GM19467 (cell line): Measurements from ENCODE around the gene AGAP3.
A peak's percentile ranks its signal among the peaks of the same experiment; 100 is the strongest.

Experiments used
- ATAC-seq: cut with Tn5 transposase; IDR thresholded peaks from one replicate; pipeline ENCODE4 v1.9.1; 2021; ENCODE audit warnings: mild to moderate bottlenecking, moderate library complexity; ENCODE audit not compliant: unreplicated experiment

Gene AGAP3

DNA sequence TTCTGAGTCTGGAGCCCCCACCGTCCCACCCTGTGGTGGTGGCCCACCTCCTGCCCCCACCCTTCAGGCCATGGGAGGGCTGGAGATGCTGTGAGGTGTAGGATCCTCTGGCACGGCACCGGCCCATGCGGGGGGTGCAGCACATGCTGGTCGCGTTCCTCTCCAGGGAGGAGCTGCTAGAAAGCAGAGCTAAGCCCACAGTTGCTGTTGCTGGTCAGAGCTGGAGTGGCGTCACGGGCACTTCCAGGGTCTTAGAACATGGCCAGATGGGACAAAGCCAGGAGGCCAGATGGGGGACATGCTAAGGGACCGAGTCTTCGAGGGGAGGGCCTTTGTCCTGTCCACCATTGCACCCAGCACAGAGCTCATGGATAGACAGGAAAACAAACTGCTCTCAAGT lies 21.6 kb downstream of the AGAP3 start:
- ATAC-seq, result no peak

DNA sequence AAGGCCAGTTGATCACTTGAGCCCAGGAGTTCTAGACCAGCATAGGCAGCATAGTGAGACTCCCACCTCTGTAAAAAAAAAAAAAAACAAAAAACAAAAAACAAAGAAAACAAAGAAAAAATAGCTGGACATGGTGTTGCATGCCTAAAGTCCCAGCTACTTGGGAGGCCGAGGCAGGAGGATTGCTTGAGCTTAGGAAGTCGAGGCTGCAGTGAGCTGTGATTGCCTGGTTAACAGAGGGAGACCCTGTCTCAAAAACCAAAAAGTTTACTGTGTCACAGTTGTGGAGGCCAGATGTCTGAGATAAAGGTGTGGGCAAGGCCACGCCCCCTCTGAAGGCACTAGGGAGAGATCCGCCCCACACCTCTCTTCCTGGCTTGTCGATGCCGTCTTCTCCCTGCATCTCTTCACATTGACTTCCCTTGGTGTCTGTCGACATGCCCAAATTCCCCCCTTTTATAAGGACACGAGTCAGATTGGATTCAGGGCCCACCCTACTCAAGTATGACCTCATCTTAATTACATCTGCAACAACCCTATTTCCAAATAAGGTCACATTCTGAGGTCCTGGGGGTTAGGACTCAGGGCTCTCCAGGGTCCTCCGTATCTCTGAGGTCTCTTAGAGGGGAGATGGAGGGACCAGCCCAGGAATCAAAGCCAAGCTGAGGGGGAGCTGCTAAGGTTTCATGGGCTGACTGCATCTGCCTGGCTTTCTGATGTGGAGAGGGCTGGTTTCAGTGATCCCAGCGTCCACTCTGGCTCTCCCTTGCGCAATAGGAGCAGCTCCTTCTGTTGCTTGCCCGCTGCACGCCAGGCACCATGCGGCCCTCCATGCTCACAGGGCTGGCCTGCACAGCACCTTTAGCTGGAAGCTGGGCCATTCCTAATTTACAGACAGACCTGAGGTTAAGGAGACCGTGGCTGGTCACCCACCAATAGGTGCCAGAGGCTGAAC lies 23.1 kb downstream of the AGAP3 start:
- ATAC-seq, result no peak

DNA sequence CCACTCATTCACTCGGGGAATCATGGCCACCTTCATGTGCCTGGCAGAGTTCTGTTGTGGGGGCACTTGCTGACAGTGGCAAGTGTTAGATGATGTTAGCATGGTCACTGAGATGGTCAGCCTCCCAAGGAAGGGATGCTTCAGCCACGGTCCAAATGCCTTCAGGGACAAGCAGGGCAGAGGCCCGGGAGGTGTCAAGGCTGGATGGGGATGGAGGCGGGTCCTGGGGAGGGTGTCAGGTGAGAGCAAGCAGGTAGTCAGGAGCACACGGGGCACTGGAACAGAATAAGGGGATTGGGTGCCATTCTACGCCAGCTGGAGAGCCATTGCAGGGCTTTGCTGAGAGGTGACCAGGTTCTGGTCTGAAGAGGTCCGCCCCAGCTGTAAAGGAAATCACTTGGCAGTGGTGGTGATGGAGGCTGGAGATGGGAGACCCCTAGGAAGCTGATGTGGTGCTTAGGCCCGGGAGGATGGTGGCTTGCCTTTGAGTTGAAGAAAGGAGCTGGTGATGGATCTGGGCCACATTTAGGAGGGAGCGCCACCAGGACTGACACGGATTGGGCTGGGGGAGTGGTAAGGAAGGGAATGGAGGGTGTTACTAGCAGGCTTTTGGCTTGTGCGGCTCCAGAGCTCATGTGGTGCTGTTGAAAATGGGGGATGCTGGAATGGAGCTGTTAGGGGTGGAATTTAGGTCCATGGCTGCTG lies 24.1 kb downstream of the AGAP3 start:
- ATAC-seq, result no peak

DNA sequence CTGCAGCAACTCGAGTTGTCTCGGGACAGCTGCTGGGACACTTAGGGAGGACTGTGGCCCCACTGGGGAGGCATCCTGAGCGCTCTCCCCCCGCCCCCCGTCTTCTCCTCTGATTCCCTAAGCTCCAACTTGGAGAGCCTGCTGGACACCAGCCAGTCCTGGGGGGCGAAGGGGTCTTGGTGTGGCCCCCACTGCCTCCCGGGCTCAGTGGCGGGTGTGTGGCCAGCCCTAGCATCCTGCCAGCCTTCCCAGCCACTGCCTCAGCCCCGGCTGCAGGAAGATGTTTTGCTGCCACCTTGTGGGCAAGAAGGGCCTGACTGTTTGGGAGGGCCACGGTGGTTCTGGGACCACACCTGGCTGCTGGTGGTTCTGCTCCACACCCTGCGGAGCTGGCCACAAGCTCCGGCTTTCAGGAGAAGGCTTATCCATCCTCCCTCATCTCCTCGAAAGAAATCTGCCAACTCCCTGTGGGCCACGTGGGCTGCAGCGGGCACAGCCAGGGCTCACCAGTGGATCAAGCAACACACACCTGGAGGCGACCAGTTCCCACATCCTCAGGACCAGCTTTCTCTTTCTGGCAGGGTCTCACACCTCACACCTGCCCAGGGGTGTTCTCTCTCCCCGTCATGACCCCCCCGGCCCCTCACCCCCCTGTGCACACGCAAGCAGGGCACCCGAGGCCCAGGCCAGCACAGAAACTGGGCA lies 24.8 kb downstream of the AGAP3 start:
- peak; percentile 86 for ATAC-seq

DNA sequence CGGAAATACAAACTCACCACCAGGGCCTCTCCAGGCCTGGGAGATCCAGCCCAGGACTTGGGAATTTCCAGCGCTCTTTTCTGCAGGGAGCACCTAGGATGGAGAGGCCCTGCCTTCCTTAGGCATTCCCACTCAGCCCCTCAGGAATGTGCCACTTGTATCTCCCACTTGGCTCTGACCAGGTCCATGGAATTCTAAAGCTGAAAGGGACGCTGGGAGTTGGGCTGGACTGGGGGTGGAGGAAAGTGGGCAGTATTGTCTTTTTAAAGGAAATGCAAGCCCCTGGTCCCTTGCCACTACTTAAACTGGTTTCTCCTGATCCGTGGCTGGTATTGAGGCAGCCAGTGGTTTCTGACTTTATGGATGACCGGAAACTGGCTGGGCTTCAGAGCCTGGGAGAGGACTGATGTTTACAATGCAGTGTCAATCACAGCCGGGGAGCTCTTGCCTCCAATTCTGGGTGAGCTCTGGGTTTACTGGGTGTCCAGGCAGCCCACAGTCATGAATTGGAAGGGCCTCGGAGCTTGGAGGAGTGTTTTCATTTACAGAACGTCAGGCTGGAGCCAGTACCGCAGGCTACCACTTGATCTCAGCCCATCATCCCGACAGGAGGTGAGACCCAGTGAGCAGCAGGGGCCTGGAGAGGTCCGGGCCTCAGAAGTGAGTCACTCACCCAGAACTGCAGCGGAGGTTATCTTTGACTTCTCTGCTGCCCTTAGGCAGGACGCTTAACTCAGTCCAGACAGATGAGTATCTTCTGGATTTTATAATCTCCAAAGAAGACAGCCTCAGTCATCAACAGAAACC lies 27.3 kb downstream of the AGAP3 start:
- no peak for ATAC-seq

DNA sequence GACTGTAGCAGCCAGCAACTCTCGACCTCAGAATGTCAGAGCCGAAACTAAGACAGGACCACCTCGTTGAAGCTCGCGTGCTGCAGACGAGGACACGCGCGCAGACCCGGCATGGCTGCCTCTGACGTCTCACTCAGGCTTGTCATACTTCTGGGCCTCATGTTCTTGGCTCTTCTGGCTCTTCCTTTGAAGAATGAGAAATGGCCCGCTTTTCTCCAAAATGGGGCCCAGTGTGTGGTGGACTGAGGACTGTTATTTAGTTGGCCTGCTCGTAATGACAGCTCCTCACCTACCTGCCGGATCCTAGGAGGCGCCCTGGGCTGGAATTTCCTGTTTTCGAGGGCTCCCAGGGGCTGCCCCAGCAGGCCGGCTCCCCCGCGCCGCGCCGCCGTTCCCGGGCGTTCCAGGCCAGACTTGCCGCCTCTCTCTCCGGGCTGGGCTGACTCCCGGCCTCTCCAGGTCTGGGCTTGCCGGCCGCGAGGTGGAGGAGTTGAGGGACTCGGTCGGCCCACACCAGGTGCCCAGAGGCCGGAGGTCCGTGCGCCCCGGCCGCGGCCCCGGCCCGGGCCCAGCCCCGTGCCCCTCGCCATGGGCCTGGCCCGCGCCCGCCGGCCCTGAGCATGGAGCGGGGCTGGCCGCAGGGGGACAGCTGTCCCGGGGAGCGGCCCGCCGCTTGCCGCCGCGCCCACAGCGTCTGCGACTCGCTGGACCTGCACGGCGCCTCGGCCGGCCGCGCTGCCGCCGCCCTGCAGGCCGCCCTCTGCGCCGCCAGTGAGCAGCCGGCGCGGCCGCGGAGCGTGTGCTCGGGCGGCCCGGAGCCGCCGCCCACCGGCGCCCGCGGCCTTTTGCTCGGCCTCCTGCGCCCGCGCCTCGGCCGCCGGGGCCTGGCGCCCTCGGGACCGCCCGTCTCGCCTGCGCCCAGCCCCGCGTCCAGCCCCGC lies 28.1 kb downstream of the AGAP3 start:
- no peak for ATAC-seq

DNA sequence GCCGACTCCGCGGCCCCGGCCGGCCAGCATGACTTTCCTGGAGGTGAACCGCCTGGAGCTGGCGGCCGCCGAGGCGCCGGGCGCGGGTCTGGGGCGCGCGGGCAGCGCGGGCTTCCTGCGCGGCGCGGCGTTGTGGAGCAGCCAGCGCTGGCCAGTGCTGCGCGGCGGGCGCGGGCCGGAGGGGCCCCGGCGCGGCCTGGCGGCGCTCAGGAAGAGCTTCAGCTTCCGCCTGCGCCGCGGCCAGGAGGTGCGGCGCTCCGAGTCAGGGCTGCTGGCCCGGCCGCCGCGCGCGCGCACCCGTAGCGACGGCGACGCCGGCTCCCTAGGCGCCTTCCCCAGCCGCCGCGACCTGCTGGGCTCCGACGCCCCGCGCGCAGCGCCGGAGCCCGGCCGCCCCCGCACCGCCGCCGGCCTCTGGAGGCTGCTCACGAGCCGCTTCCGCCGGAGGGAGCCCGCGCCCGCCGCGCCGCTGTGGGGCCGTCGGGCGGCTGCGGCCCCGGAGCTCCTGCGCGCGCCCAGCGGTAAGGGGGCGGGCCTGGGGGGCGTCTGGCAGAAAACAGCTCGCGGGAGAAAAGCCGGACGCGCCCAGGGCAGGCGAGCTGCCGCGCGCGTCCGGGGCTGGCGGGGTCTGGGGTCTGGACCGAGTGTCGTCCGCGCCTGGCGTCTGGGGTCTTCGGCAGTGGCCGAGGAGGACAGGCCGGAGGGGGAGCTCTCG lies 29.0 kb downstream of the AGAP3 start:
- ATAC-seq, result no peak

DNA sequence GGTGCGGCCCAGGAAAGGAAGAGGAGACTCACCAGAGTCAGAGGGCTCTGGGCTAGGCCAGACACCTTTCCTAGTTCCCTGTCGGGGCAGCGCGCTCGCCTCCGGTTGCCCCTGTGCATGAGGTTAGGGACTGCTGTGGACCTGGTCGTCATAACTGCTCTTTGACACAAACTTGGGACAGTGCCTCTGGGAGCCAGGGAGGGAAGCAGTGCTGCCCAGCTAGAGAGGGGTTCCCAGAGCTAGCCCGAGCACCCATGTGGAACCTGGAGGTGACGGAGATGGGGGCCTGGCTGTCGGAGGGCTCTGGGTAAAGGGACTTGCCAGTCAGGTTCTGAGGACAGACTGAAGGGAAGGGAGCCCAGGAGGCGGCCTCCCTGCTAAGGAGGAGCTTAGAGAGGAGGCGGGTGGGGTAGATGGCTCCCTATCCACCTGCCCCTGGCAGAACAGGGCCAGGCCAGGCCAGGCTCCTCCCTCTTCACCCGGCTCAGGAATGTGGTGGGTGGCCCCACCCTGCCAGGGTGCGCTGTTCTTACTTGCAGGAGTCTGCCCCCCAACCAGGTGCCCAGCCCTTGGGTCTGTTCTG lies 29.7 kb downstream of the AGAP3 start:
- no peak for ATAC-seq

DNA sequence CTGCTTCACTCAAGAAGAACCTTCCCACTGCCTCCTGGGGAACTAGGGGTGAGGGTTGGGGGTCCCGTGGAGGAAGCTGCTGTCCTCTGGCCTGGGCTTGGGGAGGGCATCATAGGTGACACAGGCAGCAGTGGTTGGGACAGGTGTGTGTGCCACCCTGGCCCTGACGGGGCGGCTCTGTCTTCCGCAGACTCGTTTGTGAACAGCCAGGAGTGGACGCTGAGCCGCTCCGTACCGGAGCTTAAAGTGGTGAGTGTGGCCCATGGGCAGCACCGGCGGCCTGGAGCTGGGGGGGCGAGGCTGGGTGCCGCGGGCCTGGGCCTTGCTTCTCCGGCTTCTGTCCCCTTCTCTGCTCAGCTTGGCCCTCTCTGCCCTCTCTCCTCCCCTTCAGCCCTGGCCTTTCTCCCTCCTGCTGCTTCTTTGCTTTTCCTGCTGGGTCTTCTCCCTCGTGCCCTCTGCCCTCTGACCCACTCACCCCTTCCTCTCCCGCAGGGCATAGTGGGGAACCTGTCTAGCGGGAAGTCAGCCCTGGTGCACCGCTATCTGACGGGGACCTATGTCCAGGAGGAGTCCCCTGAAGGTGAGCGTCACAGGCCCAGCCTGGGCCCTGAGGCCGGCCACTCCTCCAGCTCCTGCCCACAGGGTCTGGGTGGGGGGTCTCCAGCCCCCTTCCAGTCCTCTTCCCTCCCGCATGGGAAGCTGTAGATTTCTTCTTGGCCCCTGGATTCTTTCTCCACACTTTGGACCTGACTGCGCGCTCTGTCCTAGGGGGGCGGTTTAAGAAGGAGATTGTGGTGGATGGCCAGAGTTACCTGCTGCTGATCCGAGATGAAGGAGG lies 30.5 kb downstream of the AGAP3 start:
- no peak for ATAC-seq

DNA sequence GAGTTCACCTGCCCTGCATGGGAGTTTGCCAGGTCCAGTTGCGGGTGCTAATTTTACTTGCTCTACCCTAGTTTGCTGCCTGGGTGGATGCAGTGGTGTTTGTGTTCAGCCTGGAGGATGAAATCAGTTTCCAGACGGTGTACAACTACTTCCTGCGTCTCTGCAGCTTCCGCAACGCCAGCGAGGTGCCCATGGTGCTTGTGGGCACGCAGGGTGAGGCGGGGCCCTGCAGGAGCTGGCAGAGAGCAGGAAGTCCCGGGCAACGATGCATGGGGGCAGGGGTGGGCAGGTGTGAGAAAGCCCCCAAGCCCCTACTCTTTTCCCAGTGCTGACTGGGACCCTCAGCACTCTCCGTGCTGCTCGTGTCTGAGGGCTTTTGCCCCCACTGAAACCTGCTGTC lies 31.3 kb downstream of the AGAP3 start:
- no peak for ATAC-seq

DNA sequence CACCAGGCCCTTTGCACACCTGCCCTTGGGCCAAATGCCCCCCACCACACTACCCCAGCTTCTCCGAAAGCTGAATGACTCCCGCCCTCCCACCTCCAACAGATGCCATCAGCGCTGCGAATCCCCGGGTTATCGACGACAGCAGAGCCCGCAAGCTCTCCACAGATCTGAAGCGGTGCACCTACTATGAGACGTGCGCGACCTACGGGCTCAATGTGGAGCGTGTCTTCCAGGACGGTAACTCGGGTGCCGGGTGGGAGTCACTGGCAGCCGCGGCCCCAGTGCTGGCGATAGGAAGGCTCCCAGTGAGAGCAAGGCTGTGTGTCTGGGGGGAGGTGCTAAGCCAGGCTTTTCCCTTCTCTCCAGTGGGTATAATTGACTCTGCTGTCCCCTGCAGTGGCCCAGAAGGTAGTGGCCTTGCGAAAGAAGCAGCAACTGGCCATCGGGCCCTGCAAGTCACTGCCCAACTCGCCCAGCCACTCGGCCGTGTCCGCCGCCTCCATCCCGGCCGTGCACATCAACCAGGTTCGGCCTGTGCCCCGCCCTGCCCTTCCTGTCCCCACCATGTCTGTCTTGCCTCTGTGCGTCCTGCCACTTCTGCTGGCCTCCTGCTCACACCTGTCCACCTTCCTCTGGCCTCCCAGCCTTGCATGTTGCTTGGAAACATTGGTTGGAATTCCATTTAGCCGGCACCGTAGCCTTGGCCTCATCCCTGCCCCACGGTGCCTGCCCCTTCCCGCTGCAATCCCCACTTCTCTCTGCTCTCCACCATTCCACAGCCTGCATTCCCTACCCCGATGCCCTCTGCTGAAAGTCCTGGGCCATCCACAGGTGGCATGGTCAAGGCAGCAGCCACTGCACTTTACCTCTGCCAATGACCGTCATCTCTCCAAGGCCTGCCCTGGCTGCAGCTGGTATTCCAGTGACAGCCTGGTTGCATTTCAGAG lies 32.1 kb downstream of the AGAP3 start:
- ATAC-seq, result no peak

DNA sequence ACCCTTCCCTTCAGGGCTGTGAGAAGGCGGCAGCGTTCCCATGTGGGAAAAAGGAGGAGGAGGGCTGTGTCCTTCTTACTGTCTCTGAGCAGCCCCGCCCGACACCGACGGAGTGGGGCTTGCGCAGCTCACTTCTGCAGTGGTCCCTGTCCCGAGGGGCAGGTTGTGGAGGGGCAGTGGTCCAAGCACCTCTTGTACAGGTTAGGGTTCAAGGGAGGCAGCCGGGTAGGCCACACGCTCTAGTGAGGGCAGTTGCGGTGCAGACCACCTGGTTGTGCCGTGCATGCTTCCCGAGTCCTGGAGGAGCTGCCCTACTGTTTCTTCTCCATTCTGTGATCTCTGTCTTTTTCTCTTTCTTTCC lies 32.8 kb downstream of the AGAP3 start:
- ATAC-seq, result no peak

DNA sequence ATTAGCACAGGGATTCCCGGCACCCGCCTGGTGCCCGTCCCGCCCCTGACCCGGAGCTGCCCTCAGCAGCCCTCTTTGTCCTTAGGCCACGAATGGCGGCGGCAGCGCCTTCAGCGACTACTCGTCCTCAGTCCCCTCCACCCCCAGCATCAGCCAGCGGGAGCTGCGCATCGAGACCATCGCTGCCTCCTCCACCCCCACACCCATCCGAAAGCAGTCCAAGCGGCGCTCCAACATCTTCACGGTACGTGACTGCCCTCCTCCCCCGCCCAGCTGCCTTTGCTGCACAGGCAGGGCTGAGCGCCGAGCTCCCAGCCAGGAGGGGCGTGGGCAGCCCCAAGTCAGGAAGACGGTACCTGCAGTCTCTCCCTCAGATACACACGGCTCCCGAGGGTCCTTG lies 33.6 kb downstream of the AGAP3 start:
- no peak for ATAC-seq

DNA sequence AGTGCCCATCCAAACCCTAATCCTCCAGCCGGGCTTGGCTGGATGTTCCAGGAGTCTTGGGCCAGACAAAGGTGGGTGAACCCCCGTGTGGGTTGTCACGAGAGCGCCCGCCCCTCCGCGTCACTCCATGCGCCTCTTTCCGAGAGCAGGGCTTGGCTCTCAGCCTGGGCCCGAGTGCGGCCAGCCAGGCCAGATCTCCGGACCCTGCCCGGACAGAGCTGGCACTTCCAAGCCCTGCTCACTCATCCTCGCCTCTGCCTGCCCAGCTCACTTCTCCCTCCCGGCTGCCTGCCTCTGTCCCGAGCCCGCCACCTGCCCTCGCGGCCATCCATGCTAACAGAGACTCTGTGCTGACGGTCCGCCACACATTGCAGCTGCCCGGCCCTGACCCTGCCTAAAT lies 34.6 kb downstream of the AGAP3 start:
- ATAC-seq, result no peak

DNA sequence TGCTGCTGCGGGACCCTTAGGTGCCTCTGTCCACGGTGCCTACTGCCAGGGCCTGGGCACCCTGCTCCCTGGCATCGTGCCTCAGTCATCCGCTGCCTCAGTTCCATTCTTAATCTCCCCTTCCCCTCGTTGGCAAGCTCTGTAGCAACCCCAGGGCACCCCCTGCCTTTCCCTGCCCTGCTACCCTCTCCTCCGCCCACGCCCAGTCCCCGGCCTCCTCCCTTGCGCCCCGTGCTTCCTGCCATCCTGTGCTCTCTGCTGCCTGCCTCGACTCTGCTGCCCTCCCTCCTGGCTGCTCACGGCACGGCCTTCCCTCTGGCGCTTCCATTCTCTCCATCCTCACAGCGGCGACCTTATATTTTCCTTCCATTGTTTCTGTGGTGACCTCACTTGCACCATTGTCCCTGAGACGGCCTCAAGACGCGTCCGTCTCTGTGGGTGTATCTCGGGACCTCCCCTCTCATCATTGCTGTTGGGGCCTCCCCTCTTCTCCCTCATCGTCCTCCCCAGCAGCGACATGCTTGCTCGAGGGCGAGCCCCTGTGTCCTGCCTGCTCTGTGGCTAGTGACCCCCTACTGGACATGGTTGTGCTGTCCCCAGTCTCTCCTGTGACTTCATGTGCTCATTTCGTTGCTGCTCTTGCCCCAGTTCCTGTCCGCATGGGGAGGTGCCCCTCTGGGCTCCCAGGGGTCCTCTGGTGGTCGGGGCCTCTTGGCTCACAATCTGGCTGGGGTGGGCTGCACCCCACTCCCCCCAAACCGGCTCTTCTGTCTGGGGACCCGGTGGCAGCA lies 35.3 kb downstream of the AGAP3 start:
- ATAC-seq, result no peak

DNA sequence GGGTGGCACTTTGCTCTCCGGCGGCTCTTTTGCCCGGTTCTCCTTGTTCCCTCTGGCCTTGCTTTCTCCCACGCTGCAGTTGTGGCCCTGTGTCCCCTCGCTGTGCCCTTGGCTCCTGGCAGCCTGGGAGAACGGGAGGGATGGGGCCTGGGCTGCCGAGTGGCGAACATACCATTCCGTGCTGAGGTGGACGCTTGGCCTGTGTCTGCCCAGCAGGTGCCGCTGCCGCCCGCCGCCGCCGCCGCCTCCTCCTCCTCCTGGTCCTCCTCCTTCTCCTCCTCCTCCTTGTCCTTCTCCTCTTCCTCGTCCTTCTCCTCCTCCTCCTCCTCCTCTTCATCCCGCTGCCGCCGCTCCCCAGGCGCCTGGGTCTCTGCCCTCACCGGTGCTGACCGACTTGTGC lies 36.0 kb downstream of the AGAP3 start:
- ATAC-seq, result no peak
